ENCODE data around the gene IFRD2.
A peak's percentile ranks its signal among the peaks of the same experiment; 100 is the strongest.

IFRD2 gene

GRCh38 chr3:50292159-50293078 lies at the start of gene IFRD2:
TSS of gene IFRD2 (minus strand) at chr3:50292429. CDS start at chr3:50292274, 155 bp downstream.
- peak; percentile 81 to 93 (median 93) for DNase-seq (ENCODE audit: low read depth in 3 of 3)

- no peak for DNase-seq (ENCODE audit: low read depth in 3 of 3)
These were observed 49.3 kb upstream of the IFRD2 start for GRCh38 chr3:50341537-50341936.

GRCh38 chr3:50340448-50341329 lies 48.5 kb upstream of the IFRD2 start, which contains the start of gene RASSF1:
TSS of gene RASSF1 (minus strand) at chr3:50340836. CDS start at chr3:50340805, 31 bp downstream.
- peak in 1 of 3 experiments; percentile 32 for DNase-seq (ENCODE audit: low read depth in 3 of 3)

GRCh38 chr3:50340147-50340447 lies 47.9 kb upstream of the IFRD2 start:
- no peak for DNase-seq (ENCODE audit: low read depth in 3 of 3)

GRCh38 chr3:50339485-50340146 lies 47.4 kb upstream of the IFRD2 start:
- DNase-seq (ENCODE audit: low read depth in 3 of 3), result no peak

GRCh38 chr3:50338965-50339364 lies 46.7 kb upstream of the IFRD2 start:
- DNase-seq (ENCODE audit: low read depth in 3 of 3), result no peak

- peak; percentile 88 to 90 (median 89) for DNase-seq (ENCODE audit: low read depth in 3 of 3)
These were observed 45.1 kb upstream of the IFRD2 start for GRCh38 chr3:50337175-50337861.

GRCh38 chr3:50336452-50337174 lies 44.4 kb upstream of the IFRD2 start:
- peak in 1 of 3 experiments; percentile 40 for DNase-seq (ENCODE audit: low read depth in 3 of 3)

GRCh38 chr3:50334339-50335075 lies 42.3 kb upstream of the IFRD2 start:
- DNase-seq (ENCODE audit: low read depth in 3 of 3), result no peak

- no peak for DNase-seq (ENCODE audit: low read depth in 3 of 3)
These were observed 41.6 kb upstream of the IFRD2 start for GRCh38 chr3:50333744-50334328.

GRCh38 chr3:50331364-50331907 lies 39.2 kb upstream of the IFRD2 start:
- no peak for DNase-seq (ENCODE audit: low read depth in 3 of 3)

GRCh38 chr3:50330330-50330729 lies 38.1 kb upstream of the IFRD2 start:
- no peak for DNase-seq (ENCODE audit: low read depth in 3 of 3)

- DNase-seq (ENCODE audit: low read depth in 3 of 3), result peak; percentile 83 to 91 (median 87)
These were observed 35.9 kb upstream of the IFRD2 start, which contains the start of gene TUSC2 for GRCh38 chr3:50327943-50328691. TSS of gene TUSC2 (minus strand) at chr3:50328223. CDS start at chr3:50328099, 124 bp downstream.

- no peak for DNase-seq (ENCODE audit: low read depth in 3 of 3)
These were observed 34.9 kb upstream of the IFRD2 start for GRCh38 chr3:50327129-50327528.

- DNase-seq (ENCODE audit: low read depth in 3 of 3), result no peak
These were observed 33.9 kb upstream of the IFRD2 start for GRCh38 chr3:50326182-50326541.

- no peak for DNase-seq (ENCODE audit: low read depth in 3 of 3)
These were observed 33.4 kb upstream of the IFRD2 start for GRCh38 chr3:50325497-50326181.

- no peak for DNase-seq (ENCODE audit: low read depth in 3 of 3)
These were observed 32.9 kb upstream of the IFRD2 start for GRCh38 chr3:50325113-50325480.
